Progenitor cell of endocrine pancreas (in vitro differentiated cells): ENCODE data around the gene PIF1. TPM values are rescaled to one million over a fixed set of nuclear protein-coding genes. Genes with fewer than 3 reads are reported as not detected.
A peak's percentile ranks its signal among the peaks of the same experiment; 100 is the strongest.

Source experiments
- DNase-seq: peaks from one replicate; pipeline ENCODE4 v3.0.0; 2021; ENCODE audit warnings: low spot score; ENCODE audit not compliant: unreplicated experiment
- H3K27ac Mint-ChIP-seq: 2 replicates; pipeline ENCODE4 v1.8.0; 2021; ENCODE audit warnings: mild to moderate bottlenecking, moderate library complexity, mixed read lengths
- H3K27me3 Mint-ChIP-seq: 2 replicates; pipeline ENCODE4 v1.8.0; 2021; ENCODE audit warnings: mixed read lengths
- H3K36me3 Mint-ChIP-seq: 2 replicates; pipeline ENCODE4 v1.8.0; 2022; ENCODE audit warnings: mixed read lengths; ENCODE audit not compliant: insufficient read depth
- H3K4me1 Mint-ChIP-seq: 2 replicates; pipeline ENCODE4 v1.8.0; 2021; ENCODE audit warnings: low read depth, mixed read lengths
- H3K4me3 Mint-ChIP-seq: 2 replicates; pipeline ENCODE4 v1.8.0; 2021; ENCODE audit warnings: low read depth, mild to moderate bottlenecking, moderate library complexity, mixed read lengths
- H3K9me3 Mint-ChIP-seq: 2 replicates; pipeline ENCODE4 v1.8.0; 2021; ENCODE audit warnings: low read depth, mixed read lengths
- total RNA-seq: library from RNA; stranded (reverse); gene quantifications from 2 replicates; pipeline ENCODE4 v1.2.1, GENCODE V29; 2021
- TF ChIP-seq, protein P1 (sequence below): fragments of 200-600 bp; sonication (generic); IDR thresholded peaks from one replicate; pipeline ENCODE4 v1.5.0; 2021; ENCODE audit warnings: antibody characterized with exemption, mild to moderate bottlenecking; ENCODE audit not compliant: unreplicated experiment

PIF1 gene
- total RNA-seq, 1 donor from 2014 or later = 19.6 TPM

DNA sequence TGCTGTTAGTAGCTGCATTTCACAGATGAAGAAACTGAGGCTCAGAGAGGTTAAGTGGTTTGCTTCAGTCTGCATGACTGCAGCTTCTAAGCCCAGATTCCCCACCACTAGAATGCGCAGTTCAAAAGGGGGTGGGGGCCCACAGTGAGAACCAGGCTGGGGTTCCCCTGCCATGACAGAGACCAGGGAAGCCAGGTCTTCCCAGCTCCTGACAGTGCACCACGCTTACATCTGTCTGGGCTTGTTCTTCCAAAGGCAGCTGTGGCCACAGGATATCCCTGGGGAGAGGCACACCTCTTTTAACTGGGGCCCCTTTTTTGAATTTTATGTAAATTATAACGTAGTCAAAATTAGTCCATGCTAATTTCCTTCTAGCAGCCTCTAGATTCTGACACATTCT is 21.6 kb upstream of the PIF1 start:
- Mint-ChIP-seq H3K27ac (no peak overlapping the region), H3K27me3 (no peaks in the 10 kb centered on the region), H3K9me3 (no peaks in the 10 kb centered on the region), H3K36me3 (peaks cover 4% of the 10 kb centered on the region), H3K4me3 (no peak overlapping the region), H3K4me1 (peaks cover 13% of the 10 kb centered on the region)
- DNase-seq = no peak
- TF ChIP-seq, protein P1, sequence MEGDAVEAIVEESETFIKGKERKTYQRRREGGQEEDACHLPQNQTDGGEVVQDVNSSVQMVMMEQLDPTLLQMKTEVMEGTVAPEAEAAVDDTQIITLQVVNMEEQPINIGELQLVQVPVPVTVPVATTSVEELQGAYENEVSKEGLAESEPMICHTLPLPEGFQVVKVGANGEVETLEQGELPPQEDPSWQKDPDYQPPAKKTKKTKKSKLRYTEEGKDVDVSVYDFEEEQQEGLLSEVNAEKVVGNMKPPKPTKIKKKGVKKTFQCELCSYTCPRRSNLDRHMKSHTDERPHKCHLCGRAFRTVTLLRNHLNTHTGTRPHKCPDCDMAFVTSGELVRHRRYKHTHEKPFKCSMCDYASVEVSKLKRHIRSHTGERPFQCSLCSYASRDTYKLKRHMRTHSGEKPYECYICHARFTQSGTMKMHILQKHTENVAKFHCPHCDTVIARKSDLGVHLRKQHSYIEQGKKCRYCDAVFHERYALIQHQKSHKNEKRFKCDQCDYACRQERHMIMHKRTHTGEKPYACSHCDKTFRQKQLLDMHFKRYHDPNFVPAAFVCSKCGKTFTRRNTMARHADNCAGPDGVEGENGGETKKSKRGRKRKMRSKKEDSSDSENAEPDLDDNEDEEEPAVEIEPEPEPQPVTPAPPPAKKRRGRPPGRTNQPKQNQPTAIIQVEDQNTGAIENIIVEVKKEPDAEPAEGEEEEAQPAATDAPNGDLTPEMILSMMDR = no peak

DNA sequence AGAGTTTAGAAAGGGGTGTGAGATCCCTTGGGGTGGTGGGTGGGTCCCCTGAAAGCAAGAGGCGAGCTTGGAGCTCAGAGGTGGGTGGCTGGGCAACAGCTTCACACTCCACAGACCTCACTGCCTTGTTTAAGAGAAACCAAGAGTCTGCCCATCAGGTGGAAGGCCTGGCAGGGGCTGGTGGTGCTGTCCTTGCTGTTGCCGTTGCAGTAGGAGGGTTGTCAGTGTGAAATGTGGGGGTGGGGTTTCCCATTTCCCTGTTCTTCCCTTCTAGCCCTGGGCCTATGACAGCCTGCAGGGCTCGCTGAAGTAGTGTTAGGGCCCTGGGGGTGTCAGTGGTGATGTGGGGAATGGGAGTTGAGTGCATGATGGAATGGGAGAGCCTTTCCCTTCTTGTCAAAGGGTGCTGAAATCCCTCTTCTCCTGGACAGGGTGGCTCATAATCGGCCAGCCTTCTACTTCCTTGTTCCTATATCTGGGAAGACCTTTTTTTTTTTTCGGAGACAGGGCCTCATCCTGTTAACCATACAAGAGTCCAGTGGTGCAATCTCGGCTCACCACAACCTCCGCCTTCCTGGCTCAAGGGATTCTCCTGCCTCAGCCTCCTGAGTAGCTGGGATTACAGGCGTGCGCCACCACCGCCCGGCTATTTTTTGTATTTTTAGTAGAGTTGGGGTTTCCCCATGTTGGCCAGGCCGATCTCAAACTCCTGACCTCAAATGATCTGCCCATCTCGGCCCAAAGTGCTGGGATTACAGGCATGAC is 20.6 kb upstream of the PIF1 start:
- Mint-ChIP-seq H3K27me3 (no peaks in the 10 kb centered on the region), H3K27ac (no peak overlapping the region), H3K9me3 (no peaks in the 10 kb centered on the region), H3K4me1 (peaks cover 14% of the 10 kb centered on the region), H3K4me3 (no peak overlapping the region), H3K36me3 (peaks cover 2% of the 10 kb centered on the region)
- DNase-seq = no peak
- TF ChIP-seq, protein P1 = no peak

DNA sequence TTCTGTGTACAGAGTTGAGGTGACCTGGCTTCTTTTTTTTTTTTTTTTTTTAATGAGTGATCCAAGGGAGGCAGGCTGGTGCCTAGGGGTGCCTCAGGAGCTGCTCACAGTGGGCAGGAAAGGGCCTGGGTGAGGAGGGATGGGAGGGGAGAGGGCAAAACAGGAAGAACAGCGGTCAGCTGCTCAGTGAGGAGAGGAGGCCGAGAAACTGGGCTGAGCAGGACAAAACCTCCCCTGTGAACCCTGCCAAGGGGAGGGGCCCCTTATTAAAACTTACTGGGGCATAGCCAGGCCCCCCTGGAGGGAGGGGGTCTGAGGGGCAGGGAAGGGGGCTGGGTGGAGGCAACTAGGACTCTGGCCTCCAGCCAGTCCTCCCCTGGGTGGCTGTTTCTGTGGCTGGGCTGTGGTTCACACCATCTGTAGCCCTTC is 19.8 kb upstream of the PIF1 start:
- no peak overlapping the region for H3K4me3 Mint-ChIP-seq
- no peak overlapping the region for H3K27ac Mint-ChIP-seq
- no peaks in the 10 kb centered on the region for H3K9me3 Mint-ChIP-seq
- no peaks in the 10 kb centered on the region for H3K36me3 Mint-ChIP-seq
- no peak for DNase-seq
- peaks cover 18% of the 10 kb centered on the region for H3K4me1 Mint-ChIP-seq
- peaks cover 5% of the 10 kb centered on the region for H3K27me3 Mint-ChIP-seq
- TF ChIP-seq, protein P1 = no peak

DNA sequence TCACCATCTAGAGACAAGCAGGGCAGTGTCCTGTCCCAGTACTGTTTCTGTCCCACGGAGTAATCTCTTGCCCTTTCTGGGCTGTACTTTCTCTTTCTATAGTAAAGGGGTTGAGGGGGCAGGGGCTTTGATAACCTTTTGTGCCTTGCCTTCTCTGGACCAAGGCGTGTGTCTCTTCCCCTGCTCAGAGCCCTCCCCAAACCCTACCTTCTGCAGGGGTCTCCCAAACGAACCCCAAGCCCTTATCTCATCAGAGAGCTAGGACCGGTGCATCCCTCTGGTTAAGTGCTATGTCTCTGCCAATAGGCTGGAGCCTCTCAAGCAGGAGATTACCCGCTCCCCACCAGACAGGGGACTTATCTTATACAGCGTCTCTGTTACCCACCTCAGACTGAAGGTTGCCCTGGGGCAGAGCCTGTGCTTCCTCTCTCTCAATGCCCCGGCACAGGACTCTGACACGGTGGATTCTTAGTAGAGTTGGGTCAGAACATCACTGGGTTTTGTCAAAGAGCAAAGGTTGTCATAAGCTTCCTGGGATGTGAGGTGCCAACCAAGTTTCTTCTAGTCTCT is 19.2 kb upstream of the PIF1 start:
- no peak overlapping the region for H3K27ac Mint-ChIP-seq
- DNase-seq = no peak
- TF ChIP-seq, protein P1 = no peak
- peaks cover 18% of the 10 kb centered on the region for H3K4me1 Mint-ChIP-seq
- H3K4me3 Mint-ChIP-seq = peak overlapping the region; percentile 20
- H3K36me3 Mint-ChIP-seq = no peaks in the 10 kb centered on the region
- H3K9me3 Mint-ChIP-seq = no peaks in the 10 kb centered on the region
- peaks cover 10% of the 10 kb centered on the region for H3K27me3 Mint-ChIP-seq

DNA sequence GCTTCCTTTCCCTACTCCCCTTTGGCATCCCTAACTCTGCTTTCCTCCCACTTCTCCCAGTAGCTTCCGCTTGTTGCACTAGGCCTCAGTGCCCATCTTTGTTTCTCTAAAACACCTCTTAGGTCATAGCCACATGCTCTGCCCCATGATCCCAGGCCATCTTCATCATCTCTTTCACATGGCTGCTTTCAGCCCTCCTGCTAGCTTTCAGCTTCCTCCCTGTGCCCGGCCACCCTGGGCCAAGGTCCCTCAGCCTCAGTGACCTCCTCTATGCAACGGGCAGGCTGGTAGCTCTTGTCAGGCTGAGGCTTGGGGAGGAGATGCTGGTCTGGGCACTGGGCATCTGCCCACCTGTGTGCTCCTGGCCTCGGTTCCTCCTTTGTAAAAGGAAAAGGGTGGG is 18.5 kb upstream of the PIF1 start:
- Mint-ChIP-seq H3K4me3 (peak overlapping the region; percentile 14), H3K36me3 (no peaks in the 10 kb centered on the region)

More for the DNA sequence above, 18.5 kb upstream of the PIF1 start:
- Mint-ChIP-seq H3K27ac (no peak overlapping the region), H3K9me3 (no peaks in the 10 kb centered on the region), H3K27me3 (peaks cover 14% of the 10 kb centered on the region), H3K4me1 (peaks cover 18% of the 10 kb centered on the region)
- DNase-seq = no peak
- TF ChIP-seq, protein P1 = no peak
